Hypothalamus (tissue), 51 donors: ENCODE data around the gene WRAP73.

Experiments used
- DNase-seq, 51 donors: peaks; one replicate each; lab custom pipeline; 2025; lab: John Stamatoyannopoulos, UW

WRAP73 gene

GRCh38 chr1:3651026-3651929 is 1.4 kb upstream of the WRAP73 start:
- DNase-seq, result no peak

DNA sequence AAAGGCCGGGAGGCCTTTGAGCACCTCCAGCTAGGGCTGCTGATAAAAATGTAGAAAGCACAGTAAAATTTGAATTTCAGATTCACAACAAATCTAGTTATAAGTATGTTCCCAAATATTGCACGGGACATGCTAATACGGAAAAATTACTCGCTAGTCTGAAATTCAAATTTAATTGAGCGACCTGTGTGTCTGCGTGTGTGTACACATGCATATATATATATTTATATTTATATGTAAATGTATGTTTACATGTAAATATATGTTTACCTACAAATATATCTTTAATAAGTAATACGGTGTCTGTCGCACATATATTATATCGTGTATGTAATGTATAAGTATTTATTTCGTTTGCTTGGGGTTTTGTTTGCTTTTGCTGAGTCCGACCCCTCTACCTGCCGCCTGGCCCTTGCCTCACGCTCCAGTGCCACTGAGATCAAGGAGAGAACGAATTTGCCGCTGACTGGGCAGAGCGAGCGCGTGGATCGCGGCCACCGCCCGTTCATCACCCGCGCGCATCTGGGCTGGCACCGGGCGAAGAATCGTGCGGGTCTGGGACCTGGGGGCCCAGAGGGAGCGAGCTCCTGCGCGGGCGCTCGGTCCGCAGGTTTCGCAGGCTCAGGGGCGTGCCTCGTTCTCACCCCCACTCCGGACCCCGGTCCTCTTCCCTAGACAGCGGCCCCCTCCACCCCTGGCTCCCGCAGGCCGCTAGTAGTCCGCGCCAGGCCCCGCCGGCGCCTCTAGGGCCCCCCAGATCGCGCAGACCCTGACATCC is 534 bp upstream of the WRAP73 start:
- no peak for DNase-seq

- no peak for DNase-seq
These were observed 3.3 kb downstream of the WRAP73 start for GRCh38 chr1:3646596-3646995.

DNA sequence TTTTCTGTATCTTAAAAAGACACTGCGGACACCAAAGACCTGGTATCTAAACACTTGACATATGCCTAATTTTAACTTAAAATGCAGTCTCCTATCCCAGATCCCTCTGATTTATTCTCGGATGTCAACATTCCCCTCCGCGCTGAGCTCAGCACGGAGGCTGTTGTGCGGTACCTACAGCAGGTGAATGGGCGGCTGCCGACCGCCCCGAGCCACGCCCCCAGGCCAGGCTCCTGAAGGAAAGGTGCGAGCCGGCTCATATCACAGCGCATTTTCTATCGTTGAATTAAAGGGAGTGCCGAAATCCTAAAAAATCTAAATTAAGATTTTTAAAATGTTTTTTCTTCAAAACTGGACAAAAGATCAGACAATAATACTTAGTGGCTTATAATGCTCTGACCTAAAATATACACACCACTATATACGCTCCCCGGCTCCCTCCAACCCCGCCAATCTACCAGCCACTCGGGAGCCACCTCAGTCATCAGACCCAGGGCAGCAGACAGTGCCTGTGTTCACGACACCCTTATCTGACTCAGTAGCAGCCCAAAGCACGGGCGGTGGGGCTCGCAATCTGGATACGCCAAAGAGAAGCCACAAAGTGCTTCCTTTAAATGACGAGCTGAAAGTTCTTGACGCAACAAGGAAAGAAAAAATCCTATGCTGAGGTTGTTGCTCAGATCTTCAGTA is 4.1 kb downstream of the WRAP73 start:
- no peak for DNase-seq

DNA sequence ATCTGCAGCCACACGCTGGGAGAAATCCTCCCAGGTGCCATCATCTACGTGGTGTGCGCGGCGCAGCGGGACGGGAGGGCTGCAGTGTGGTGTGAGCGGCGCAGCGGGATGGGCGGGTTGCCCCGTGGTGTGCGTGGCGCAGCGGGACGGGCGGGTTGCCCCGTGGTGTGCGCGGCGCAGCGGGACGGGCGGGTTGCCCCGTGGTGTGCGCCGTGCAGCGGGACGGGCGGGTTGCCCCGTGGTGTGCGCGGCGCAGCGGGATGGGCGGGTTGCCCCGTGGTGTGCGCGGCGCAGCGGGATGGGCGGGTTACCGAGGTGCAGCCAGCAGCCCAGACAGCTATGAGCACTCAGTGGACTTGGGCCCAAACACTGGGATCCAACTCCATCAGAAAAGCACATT is 4.7 kb downstream of the WRAP73 start:
- DNase-seq, result no peak

DNA sequence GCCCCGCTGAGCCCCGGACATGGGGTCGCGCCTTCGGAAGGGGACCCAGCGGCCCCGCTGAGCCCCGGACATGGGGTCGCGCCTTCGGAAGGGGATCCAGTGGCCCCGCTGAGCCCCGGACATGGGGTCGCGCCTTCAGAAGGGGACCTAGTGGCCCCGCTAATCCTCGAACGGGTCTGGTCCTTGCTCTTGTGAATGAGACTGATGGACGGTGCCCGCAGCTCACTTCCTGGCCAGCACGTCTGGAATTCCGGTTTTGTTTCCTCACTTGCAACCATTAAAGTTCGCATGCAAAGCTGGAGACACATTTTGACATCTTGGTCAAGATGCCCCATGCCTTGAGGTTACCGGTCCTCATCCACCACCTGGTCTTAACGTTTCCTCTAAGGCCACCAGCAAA is 5.6 kb downstream of the WRAP73 start:
- DNase-seq, result no peak

DNA sequence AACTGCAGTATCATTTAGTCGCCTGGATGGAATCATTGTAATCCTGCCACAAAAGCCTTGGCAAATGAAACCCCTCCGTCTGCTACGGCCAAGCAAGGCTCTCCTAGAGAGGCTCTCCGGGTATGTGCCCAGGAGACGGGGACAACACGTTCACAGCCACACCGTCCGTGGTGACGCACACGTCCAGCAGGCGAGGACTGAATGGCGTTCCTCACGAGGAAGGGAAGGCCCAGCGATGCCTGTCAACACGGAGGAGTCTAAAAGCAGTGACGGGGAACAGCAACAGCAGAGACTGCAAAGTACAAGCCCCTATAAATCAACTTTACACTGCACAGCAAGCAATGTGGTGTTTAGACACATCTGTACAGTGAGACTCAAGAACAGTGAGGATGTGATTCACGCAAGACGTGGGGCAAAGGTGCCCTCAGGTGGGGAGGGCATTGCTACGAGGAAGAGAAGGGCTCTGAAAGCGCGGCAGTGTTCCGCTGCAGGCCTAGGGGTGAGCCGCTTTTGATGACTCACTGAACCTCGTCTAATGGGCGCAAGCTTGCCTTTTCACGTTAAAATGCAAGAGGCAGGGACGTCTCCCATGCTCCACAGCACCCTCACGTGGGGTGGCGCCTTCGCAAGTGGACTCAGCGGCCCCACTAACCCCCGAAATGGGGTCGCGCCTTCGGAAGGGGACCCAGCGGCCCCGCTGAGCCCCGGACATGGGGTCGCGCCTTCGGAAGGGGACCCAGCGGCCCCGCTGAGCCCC is 6.8 kb downstream of the WRAP73 start:
- no peak for DNase-seq

DNA sequence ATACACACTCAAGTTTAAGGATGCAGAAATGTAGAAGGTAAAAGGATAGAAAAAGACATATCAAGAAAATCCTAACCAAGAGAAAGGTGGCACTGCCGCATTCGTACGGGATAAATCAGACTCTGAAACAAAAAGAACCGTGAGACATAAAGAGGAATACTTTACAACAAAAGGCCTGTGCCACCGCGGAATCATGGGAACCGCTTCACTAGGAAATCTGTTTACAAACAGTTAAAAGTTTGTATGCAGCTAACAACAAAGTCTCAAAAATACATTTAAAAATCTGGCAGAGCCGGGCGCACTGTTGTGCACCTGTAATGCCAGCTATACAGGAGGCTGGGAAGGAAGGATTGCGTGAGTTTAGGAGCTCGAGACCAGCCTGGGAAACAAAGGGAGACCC is 8.1 kb downstream of the WRAP73 start:
- no peak for DNase-seq

- DNase-seq, result no peak
These were observed 8.7 kb downstream of the WRAP73 start for GRCh38 chr1:3641046-3641760.

DNA sequence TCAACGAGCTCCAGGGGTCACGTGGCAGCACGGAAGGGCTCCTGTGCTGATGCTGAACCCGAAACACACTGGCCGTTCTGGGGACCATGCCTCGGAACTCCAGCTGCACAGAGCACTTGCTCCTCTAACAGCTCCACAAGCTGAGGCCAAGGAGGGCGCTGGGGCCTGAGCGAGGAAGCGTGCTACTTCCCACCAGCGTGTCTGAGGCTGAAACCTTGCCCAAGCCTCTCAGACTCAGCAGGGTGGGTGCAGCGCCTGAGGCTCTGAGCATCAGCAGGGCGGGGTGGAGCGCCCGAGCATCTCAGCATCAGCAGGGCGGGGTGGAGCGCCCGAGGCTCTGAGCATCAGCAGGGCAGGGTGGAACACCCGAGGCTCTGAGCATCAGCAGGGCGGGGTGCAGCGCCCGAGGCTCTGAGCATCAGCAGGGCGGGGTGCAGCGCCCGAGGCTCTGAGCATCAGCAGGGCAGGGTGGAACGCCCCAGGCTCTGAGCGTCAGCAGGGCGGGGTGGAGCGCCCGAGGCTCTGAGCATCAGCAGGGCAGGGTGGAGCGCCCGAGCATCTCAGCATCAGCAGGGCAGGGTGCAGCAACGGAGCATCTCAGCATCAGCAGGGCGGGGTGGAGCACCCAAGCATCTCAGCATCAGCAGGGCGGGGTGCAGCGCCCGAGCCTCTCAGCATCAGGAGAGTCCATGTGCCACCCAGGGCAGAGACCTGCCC is 9.6 kb downstream of the WRAP73 start:
- DNase-seq, result no peak

- no peak for DNase-seq
These were observed 10.4 kb downstream of the WRAP73 start for GRCh38 chr1:3639397-3639911.

- no peak for DNase-seq
These were observed 11.2 kb downstream of the WRAP73 start for GRCh38 chr1:3638676-3639075.

DNA sequence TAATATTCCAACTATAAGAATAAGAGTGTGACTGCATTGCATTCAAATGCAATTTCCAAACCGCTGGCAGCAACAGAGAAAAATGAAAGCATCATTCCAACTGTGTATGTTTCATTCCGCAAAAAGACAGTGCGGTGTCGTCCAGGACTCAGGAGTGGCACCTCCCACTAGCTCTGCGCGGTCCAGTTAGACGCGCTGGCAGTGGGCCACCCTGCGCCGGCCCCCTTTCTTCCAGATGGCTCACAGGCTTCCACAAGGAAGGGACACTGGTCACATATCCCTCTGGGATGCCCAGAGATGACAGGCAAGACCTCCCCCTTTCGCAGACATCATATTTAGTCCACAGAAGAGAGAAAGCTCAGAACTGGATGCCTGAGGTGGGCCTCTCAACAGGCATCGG is 11.9 kb downstream of the WRAP73 start:
- DNase-seq, result no peak

- no peak for DNase-seq
These were observed 13.4 kb downstream of the WRAP73 start for GRCh38 chr1:3636531-3636930.

GRCh38 chr1:3636080-3636479 is 13.8 kb downstream of the WRAP73 start:
- DNase-seq, result no peak

- no peak for DNase-seq
These were observed 15.7 kb downstream of the WRAP73 start for GRCh38 chr1:3634059-3634800.

- no peak for DNase-seq
These were observed 16.4 kb downstream of the WRAP73 start for GRCh38 chr1:3633344-3634058.
